IPS-15b (cell line): ENCODE data around the gene MEIOSIN.

Experiments used
- H3K27me3 ChIP-seq: one replicate; pipeline ENCODE4 v1.6.1; 2013; ENCODE audit warnings: low read length; ENCODE audit not compliant: control insufficient read depth, insufficient read depth
- H3K36me3 ChIP-seq: one replicate; pipeline ENCODE4 v1.6.1; 2013; ENCODE audit warnings: low read length; ENCODE audit not compliant: control insufficient read depth, insufficient read depth
- H3K4me1 ChIP-seq: one replicate; pipeline ENCODE4 v1.6.1; 2013; ENCODE audit warnings: mild to moderate bottlenecking, low read length; ENCODE audit not compliant: control insufficient read depth, insufficient read depth
- H3K4me3 ChIP-seq: one replicate; pipeline ENCODE4 v1.5.1; 2013; ENCODE audit warnings: low read depth, low read length
- H3K9ac ChIP-seq: one replicate; pipeline ENCODE4 v1.6.1; 2013; ENCODE audit warnings: low read depth, mild to moderate bottlenecking, low read length
- H3K9me3 ChIP-seq: one replicate; pipeline ENCODE4 v1.6.1; 2013; ENCODE audit warnings: mild to moderate bottlenecking, low read length; ENCODE audit not compliant: control insufficient read depth, insufficient read depth

MEIOSIN gene

GRCh38 chr19:45800070-45800553 lies 66.9 kb downstream of the MEIOSIN start:
- H3K9ac ChIP-seq = no peak overlapping the region
- H3K4me3 ChIP-seq = no peak overlapping the region
- H3K27me3 ChIP-seq = no peaks in the 10 kb centered on the region
- no peaks in the 10 kb centered on the region for H3K9me3 ChIP-seq
- no peaks in the 10 kb centered on the region for H3K36me3 ChIP-seq
- no peaks in the 10 kb centered on the region for H3K4me1 ChIP-seq

GRCh38 chr19:45801603-45802175 lies 68.5 kb downstream of the MEIOSIN start:
- H3K9me3 ChIP-seq = no peaks in the 10 kb centered on the region

GRCh38 chr19:45804140-45804958 lies 71.1 kb downstream of the MEIOSIN start:
- Histone ChIP-seq H3K4me1 (no peaks in the 10 kb centered on the region), H3K27me3 (no peaks in the 10 kb centered on the region), H3K36me3 (no peaks in the 10 kb centered on the region), H3K9me3 (no peaks in the 10 kb centered on the region), H3K4me3 (no peak overlapping the region), H3K9ac (no peak overlapping the region)

More at GRCh38 chr19:45801603-45802175, 68.5 kb downstream of the MEIOSIN start:
- Histone ChIP-seq H3K9ac (no peak overlapping the region), H3K27me3 (no peaks in the 10 kb centered on the region), H3K4me3 (no peak overlapping the region), H3K36me3 (no peaks in the 10 kb centered on the region), H3K4me1 (no peaks in the 10 kb centered on the region)

- H3K4me3 ChIP-seq = no peak overlapping the region
- H3K4me1 ChIP-seq = no peaks in the 10 kb centered on the region
- H3K27me3 ChIP-seq = no peaks in the 10 kb centered on the region
- H3K36me3 ChIP-seq = no peaks in the 10 kb centered on the region
- no peaks in the 10 kb centered on the region for H3K9me3 ChIP-seq
- no peak overlapping the region for H3K9ac ChIP-seq
Observed at GRCh38 chr19:45804959-45805230, 71.7 kb downstream of the MEIOSIN start.

GRCh38 chr19:45805719-45806118 lies 72.5 kb downstream of the MEIOSIN start:
- H3K36me3 ChIP-seq = no peaks in the 10 kb centered on the region
- H3K9ac ChIP-seq = no peak overlapping the region
- no peak overlapping the region for H3K4me3 ChIP-seq
- H3K4me1 ChIP-seq = no peaks in the 10 kb centered on the region
- no peaks in the 10 kb centered on the region for H3K27me3 ChIP-seq
- no peaks in the 10 kb centered on the region for H3K9me3 ChIP-seq

- Histone ChIP-seq H3K9me3 (no peaks in the 10 kb centered on the region), H3K36me3 (no peaks in the 10 kb centered on the region), H3K27me3 (no peaks in the 10 kb centered on the region), H3K9ac (no peak overlapping the region), H3K4me3 (no peak overlapping the region), H3K4me1 (no peaks in the 10 kb centered on the region)
Observed at GRCh38 chr19:45809643-45810159, 76.5 kb downstream of the MEIOSIN start.

- Histone ChIP-seq H3K9me3 (no peaks in the 10 kb centered on the region), H3K4me1 (peaks cover under 1% of the 10 kb centered on the region), H3K4me3 (no peak overlapping the region), H3K36me3 (no peaks in the 10 kb centered on the region), H3K27me3 (no peaks in the 10 kb centered on the region), H3K9ac (no peak overlapping the region)
Observed at GRCh38 chr19:45812297-45812696, 79.1 kb downstream of the MEIOSIN start.
